Neural cell (in vitro differentiated cells): ENCODE measurements around the gene YY1. TPM values are rescaled to one million over a fixed set of nuclear protein-coding genes. Genes with fewer than 3 reads are reported as not detected.
A peak's percentile ranks its signal among the peaks of the same experiment; 100 is the strongest.

Source experiments
- H2AFZ ChIP-seq: fragments of 200-600, 300-800 bp; sonication (generic), shearing (Covaris generic); 2 replicates; pipeline ENCODE4 v1.6.0; 2014; ENCODE audit warnings: low read depth, mild to moderate bottlenecking, antibody characterized with exemption, low read length, moderate library complexity
- H3F3A ChIP-seq: fragments of 200-600 bp; shearing (Covaris generic); 2 replicates; pipeline ENCODE4 v1.6.1; 2016; ENCODE audit warnings: mild to moderate bottlenecking, moderate library complexity, mixed read lengths, antibody characterized with exemption, low read length; ENCODE audit not compliant: insufficient read depth, poor library complexity, severe bottlenecking
- H3K27ac ChIP-seq: fragments of 200-600, 300-800 bp; sonication (generic), shearing (Covaris generic); 2 replicates; pipeline ENCODE4 v1.5.1; 2014; ENCODE audit warnings: mild to moderate bottlenecking, low read length, moderate library complexity
- H3K27me3 ChIP-seq: fragments of 300-800, 200-600 bp; sonication (generic), shearing (Covaris generic); 2 replicates; pipeline ENCODE4 v1.6.0; 2014; ENCODE audit warnings: mild to moderate bottlenecking, low read depth, low read length, moderate library complexity; ENCODE audit not compliant: insufficient read depth
- H3K36me3 ChIP-seq: fragments of 300-800, 200-600 bp; sonication (generic), shearing (Covaris generic); 2 replicates; pipeline ENCODE4 v1.5.1; 2014; ENCODE audit warnings: mild to moderate bottlenecking, antibody characterized with exemption, low read length, moderate library complexity; ENCODE audit not compliant: insufficient read depth
- H3K4me2 ChIP-seq: fragments of 300-800, 200-600 bp; sonication (generic), shearing (Covaris generic); 2 replicates; pipeline ENCODE4 v1.6.0; 2014; ENCODE audit warnings: mild to moderate bottlenecking, low read length
- H3K4me3 ChIP-seq: fragments of 300-800, 200-600 bp; sonication (generic), shearing (Covaris generic); 2 replicates; pipeline ENCODE4 v1.5.1; 2014; ENCODE audit warnings: mild to moderate bottlenecking, low read length, moderate library complexity
- H3K79me2 ChIP-seq: fragments of 200-600 bp; shearing (Covaris generic); replicated peaks from 2 replicates; pipeline ENCODE4 v1.6.0; 2014; ENCODE audit warnings: mild to moderate bottlenecking, low read length, moderate library complexity; ENCODE audit not compliant: insufficient read depth
- H3K9ac ChIP-seq: fragments of 300-800, 200-600 bp; sonication (generic), shearing (Covaris generic); 2 replicates; pipeline ENCODE4 v1.6.1; 2016; ENCODE audit warnings: mild to moderate bottlenecking, low read length, mixed read lengths
- H3K9me2 ChIP-seq: fragments of 200-600 bp; shearing (Covaris generic); 2 replicates; pipeline ENCODE4 v1.6.1; 2016; ENCODE audit warnings: mild to moderate bottlenecking, low read length, mixed read lengths; ENCODE audit not compliant: insufficient read depth
- H3K9me3 ChIP-seq: fragments of 200-600, 300-800 bp; sonication (generic), shearing (Covaris generic); 2 replicates; pipeline ENCODE4 v1.6.1; 2016; ENCODE audit warnings: mild to moderate bottlenecking, mixed run types, low read length, moderate library complexity, mixed read lengths
- H4K20me1 ChIP-seq: fragments of 200-600 bp; shearing (Covaris generic); 2 replicates; pipeline ENCODE4 v1.6.1; 2016; ENCODE audit warnings: mild to moderate bottlenecking, mixed run types; ENCODE audit not compliant: insufficient read depth
- CTCF ChIP-seq: fragments of 450-650 bp; IDR thresholded peaks from 2 replicates; pipeline ENCODE4 v1.5.1; 2014; ENCODE audit warnings: antibody characterized with exemption, mild to moderate bottlenecking, moderate library complexity; ENCODE audit not compliant: poor library complexity, severe bottlenecking
- EP300 ChIP-seq: fragments of 450-650 bp; conservative IDR thresholded peaks from 2 replicates; pipeline ENCODE4 v1.6.1; 2014; ENCODE audit warnings: antibody characterized with exemption, mild to moderate bottlenecking, moderate library complexity; ENCODE audit not compliant: poor library complexity, severe bottlenecking
- EZH2 ChIP-seq: fragments of 200-600, 300-800 bp; shearing (Covaris generic), sonication (generic); IDR thresholded peaks from 2 replicates; pipeline ENCODE4 v1.6.1; 2014; ENCODE audit warnings: antibody characterized with exemption, low read length, borderline replicate concordance, mild to moderate bottlenecking; ENCODE audit not compliant: insufficient read depth, poor library complexity, severe bottlenecking
- MXI1 ChIP-seq: fragments of 450-650 bp; conservative IDR thresholded peaks from 2 replicates; pipeline ENCODE4 v1.6.1; 2014; ENCODE audit warnings: antibody characterized with exemption, mild to moderate bottlenecking; ENCODE audit not compliant: poor library complexity, severe bottlenecking
- POLR2AphosphoS5 ChIP-seq: IDR thresholded peaks from 2 replicates; pipeline ENCODE4 v1.6.1; 2012
- RAD21 ChIP-seq: fragments of 450-650 bp; conservative IDR thresholded peaks from 2 replicates; pipeline ENCODE4 v1.6.1; 2014; ENCODE audit warnings: antibody characterized with exemption, mild to moderate bottlenecking, moderate library complexity
- REST ChIP-seq: IDR thresholded peaks from 2 replicates; pipeline ENCODE4 v1.6.1; 2012; ENCODE audit warnings: borderline replicate concordance
- SMC3 ChIP-seq: fragments of 450-650 bp; conservative IDR thresholded peaks from 2 replicates; pipeline ENCODE4 v1.6.1; 2014; ENCODE audit warnings: antibody characterized with exemption, mild to moderate bottlenecking, moderate library complexity; ENCODE audit not compliant: poor library complexity
- TAF1 ChIP-seq: IDR thresholded peaks from 2 replicates; pipeline ENCODE4 v1.6.1; 2012; ENCODE audit warnings: low read depth
- polyA plus RNA-seq: library from polyadenylated mRNA; depleted of rRNA; stranded (reverse); fragments of >200 nt; gene quantifications from 2 replicates; pipeline ENCODE4 v1.2.3, GENCODE V29; 2014

Gene YY1
- polyA plus RNA-seq, 1 donor from 2014 or later, result 50.4 TPM

GRCh38 chr14:100191584-100192249 is 47.2 kb upstream of the YY1 start:
- Histone ChIP-seq H3K27ac (no peak overlapping the region), H3K4me3 (no peak overlapping the region), H4K20me1 (no peaks in the 10 kb centered on the region)

GRCh38 chr14:100192250-100192671 is 46.7 kb upstream of the YY1 start:
- H3K79me2 ChIP-seq, result no peaks in the 10 kb centered on the region
- peak overlapping the region; percentile 56 for H3K9ac ChIP-seq
- H3K9me3 ChIP-seq, result no peaks in the 10 kb centered on the region
- peak overlapping the region; percentile 16 for H3K27ac ChIP-seq
- H3K4me2 ChIP-seq, result peak overlapping the region; percentile 19
- peak overlapping the region; percentile 66 for H3K4me3 ChIP-seq
- TF ChIP-seq EZH2, result no peak
- TF ChIP-seq RAD21, result no peak
- no peak for TF ChIP-seq CTCF
- H4K20me1 ChIP-seq, result no peaks in the 10 kb centered on the region
- no peak overlapping the region for H2AFZ ChIP-seq
- H3K36me3 ChIP-seq, result no peaks in the 10 kb centered on the region
- no peaks in the 10 kb centered on the region for H3K9me2 ChIP-seq
- no peaks in the 10 kb centered on the region for H3F3A ChIP-seq
- H3K27me3 ChIP-seq, result no peaks in the 10 kb centered on the region

More at GRCh38 chr14:100191584-100192249, 47.2 kb upstream of the YY1 start:
- Histone ChIP-seq H3K27me3 (no peaks in the 10 kb centered on the region), H3K36me3 (no peaks in the 10 kb centered on the region), H3K9ac (no peak overlapping the region), H2AFZ (no peak overlapping the region), H3K79me2 (no peaks in the 10 kb centered on the region), H3K9me2 (no peaks in the 10 kb centered on the region), H3F3A (no peaks in the 10 kb centered on the region), H3K4me2 (no peak overlapping the region), H3K9me3 (no peaks in the 10 kb centered on the region)
- TF ChIP-seq MXI1 (no peak), EP300 (no peak), TAF1 (no peak), POLR2AphosphoS5 (no peak)

GRCh38 chr14:100192672-100193416 is 46.1 kb upstream of the YY1 start:
- H3F3A ChIP-seq, result no peaks in the 10 kb centered on the region
- TF ChIP-seq RAD21 (peak; percentile 88), SMC3 (peak; percentile 85), REST (no peak), EZH2 (no peak), POLR2AphosphoS5 (peak; percentile 52), MXI1 (peak; percentile 67), CTCF (peak; percentile 98), TAF1 (no peak), EP300 (no peak)
- H3K9me3 ChIP-seq, result no peaks in the 10 kb centered on the region
- H3K27ac ChIP-seq, result peak overlapping the region; percentile 24
- H3K36me3 ChIP-seq, result no peaks in the 10 kb centered on the region
- no peaks in the 10 kb centered on the region for H3K27me3 ChIP-seq
- no peaks in the 10 kb centered on the region for H4K20me1 ChIP-seq
- H3K4me2 ChIP-seq, result peak overlapping the region; percentile 24
- H3K79me2 ChIP-seq, result no peaks in the 10 kb centered on the region
- peak overlapping the region; percentile 89 for H2AFZ ChIP-seq
- H3K9me2 ChIP-seq, result no peaks in the 10 kb centered on the region
- H3K9ac ChIP-seq, result peak overlapping the region; percentile 56
- peak overlapping the region; percentile 66 for H3K4me3 ChIP-seq
